ENCODE results near the gene FLNB. TPM values are rescaled to one million over a fixed set of nuclear protein-coding genes. Genes with fewer than 3 reads are reported as not detected.

The FLNB gene
- total and polyA plus RNA-seq, 10 of the 15 experiments (the other 5 are each of a cell fraction or from before 2014, with no cell fraction given): 13.6 to 51.8 (median 26.4) TPM

DNA sequence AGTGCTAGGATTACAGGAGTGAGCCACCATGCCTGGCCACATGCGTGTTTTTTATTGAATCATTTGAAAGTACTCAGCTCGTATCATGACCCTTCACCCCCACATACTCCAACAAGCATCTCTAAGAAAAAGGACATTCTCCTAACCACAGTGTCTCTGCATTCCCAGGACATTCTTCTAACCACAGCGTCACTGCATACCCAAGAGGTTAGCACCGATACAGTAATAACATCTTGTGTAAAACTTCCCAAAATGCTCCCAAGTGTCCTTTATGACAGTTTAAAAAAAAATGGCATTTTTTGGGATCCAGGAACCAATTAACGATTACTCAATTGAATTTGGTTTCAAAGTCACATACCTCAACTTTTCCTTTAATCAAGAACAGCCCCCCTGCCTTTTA is 39.6 kb downstream of the FLNB start (continued):
- TF ChIP-seq, protein P1, sequence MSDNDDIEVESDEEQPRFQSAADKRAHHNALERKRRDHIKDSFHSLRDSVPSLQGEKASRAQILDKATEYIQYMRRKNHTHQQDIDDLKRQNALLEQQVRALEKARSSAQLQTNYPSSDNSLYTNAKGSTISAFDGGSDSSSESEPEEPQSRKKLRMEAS (IDR thresholded peaks at IDR 0.05; ENCODE audit: low read depth, low read length): no peak
- TF ChIP-seq, protein P2, sequence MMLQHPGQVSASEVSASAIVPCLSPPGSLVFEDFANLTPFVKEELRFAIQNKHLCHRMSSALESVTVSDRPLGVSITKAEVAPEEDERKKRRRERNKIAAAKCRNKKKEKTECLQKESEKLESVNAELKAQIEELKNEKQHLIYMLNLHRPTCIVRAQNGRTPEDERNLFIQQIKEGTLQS (IDR thresholded peaks at IDR 0.05; ENCODE audit: borderline replicate concordance, extremely low read depth, low read depth, low read length): no peak
- TF ChIP-seq ZBED1 (IDR thresholded peaks at IDR 0.05; ENCODE audit: borderline replicate concordance): no peak
- TF ChIP-seq TCF7 (IDR thresholded peaks at IDR 0.05; ENCODE audit: borderline replicate concordance): no peak
- no peak for TF ChIP-seq RCOR1 (conservative IDR thresholded peaks at IDR 0.05; ENCODE audit: low read depth, low read length)
- TF ChIP-seq MXI1 (IDR thresholded peaks at IDR 0.05; ENCODE audit: low read depth, low read length): no peak
- no peak for TF ChIP-seq NBN (IDR thresholded peaks at IDR 0.05)

DNA sequence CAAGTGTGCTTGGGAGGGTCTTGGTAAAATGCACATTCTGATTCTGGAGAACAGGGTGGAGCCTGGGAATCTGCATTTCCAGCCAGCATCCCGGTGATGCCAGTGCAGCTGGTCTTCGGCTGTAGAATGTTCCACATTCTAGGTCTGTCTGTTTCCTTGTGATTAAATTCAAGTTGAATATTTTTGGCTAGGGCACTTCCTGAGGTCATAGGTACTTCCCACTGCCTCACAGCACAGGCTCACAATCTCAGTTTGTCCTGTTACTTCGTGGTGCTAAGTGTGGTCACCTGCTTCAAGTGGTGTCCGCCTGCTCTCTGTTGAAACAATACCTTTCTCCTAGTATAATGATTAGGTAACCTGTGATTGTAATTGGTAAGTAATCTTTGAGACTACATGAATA is 40.1 kb downstream of the FLNB start:
- Histone ChIP-seq H4K20me1 (ENCODE audit: control insufficient read depth, insufficient read depth) (peaks cover 13% of the 10 kb centered on the region), H3K4me2 (ENCODE audit: control insufficient read depth, insufficient read depth) (no peak overlapping the region), H3K79me2 (ENCODE audit: control insufficient read depth, insufficient read depth, low read length) (peaks cover under 1% of the 10 kb centered on the region; the same call in 1 of the 2 replicates), H3K4me3 (no peak overlapping the region), H3K9ac (ENCODE audit: control insufficient read depth, insufficient read depth, low read length) (no peak overlapping the region), H2AFZ (ENCODE audit: control insufficient read depth, low read depth, low read length) (no peak overlapping the region), H3K4me1 (ENCODE audit: control insufficient read depth, insufficient read depth, low read length) (peaks cover 8% of the 10 kb centered on the region), H3K27me3 (replicated peaks in 1 of 2; ENCODE audit: control insufficient read depth in 2 of 2, insufficient read depth in 2 of 2, low read length in 1 of 2) (no peaks in the 10 kb centered on the region), H3K9me3 (replicated peaks; ENCODE audit: control insufficient read depth, insufficient read depth, low read length) (no peaks in the 10 kb centered on the region), H3K27ac (ENCODE audit: control insufficient read depth, insufficient read depth) (no peak overlapping the region), H3K36me3 (ENCODE audit: control insufficient read depth in 2 of 2, insufficient read depth in 2 of 2, low read length in 1 of 2) (no peaks in the 10 kb centered on the region)
- CTCF ChIA-PET: interaction anchor here (1.0 to 2.1 kb wide), 4 partner anchors 25 to 43 kb away, joined by 3 to 7 read pairs (median 4); no protein-coding TSS in a partner anchor
- intact Hi-C loops (cut with micrococcal nuclease; ENCODE audit: unreplicated experiment): no loop called here
- ATAC-seq (peak; percentile 78), DNase-seq (ENCODE audit: low read depth, low spot score) (no peak), FAIRE-seq (no peak)
- WGBS (ENCODE audit: insufficient coverage, insufficient replicate concordance, low lambda C conversion rate, missing lambda C conversion rate): 59% methylated on average over 4 of the region's 4 CpGs
- BruUV-seq (replicated peaks): no TSS peak
- RAD21 ChIA-PET (ENCODE audit: unreplicated experiment): interaction anchor here (2.3 kb wide), 1 partner anchor 39 kb away, joined by 7 read pairs; the partner anchor contains the start of gene FLNB
- in situ Hi-C loops (cut with MboI): no loop called here
- POLR2A ChIA-PET: interaction anchor here (1.2 to 2.4 kb wide), 4 partner anchors 9 to 28 kb away, joined by 3 to 6 read pairs (median 5); no protein-coding TSS in a partner anchor
- SMC1A ChIA-PET (ENCODE audit: uncharacterized antibody, unreplicated experiment): interaction anchor here (4.2 to 5.3 kb wide), 2 partner anchors 11 to 25 kb away, joined by 17 read pairs; no protein-coding TSS in a partner anchor
- TF ChIP-seq HDAC2 (IDR thresholded peaks at IDR 0.05) (no peak), JUND (IDR thresholded peaks at IDR 0.05; ENCODE audit: low read depth, low read length) (no peak), HDGF (IDR thresholded peaks at IDR 0.05) (no peak), BHLHE40 (IDR thresholded peaks at IDR 0.05; ENCODE audit: borderline replicate concordance in 1 of 2, low read depth in 2 of 2, low read length in 1 of 2) (peak in 1 of 2 experiments; percentile 11; a peak in 1 of 4 replicates), MEF2A (IDR thresholded peaks at IDR 0.05; ENCODE audit: insufficient read depth, low read depth, low read length) (no peak), NR2C1 (IDR thresholded peaks at IDR 0.05) (no peak), ZSCAN29 (IDR thresholded peaks at IDR 0.05) (no peak)
- TF ChIP-seq, protein P3, sequence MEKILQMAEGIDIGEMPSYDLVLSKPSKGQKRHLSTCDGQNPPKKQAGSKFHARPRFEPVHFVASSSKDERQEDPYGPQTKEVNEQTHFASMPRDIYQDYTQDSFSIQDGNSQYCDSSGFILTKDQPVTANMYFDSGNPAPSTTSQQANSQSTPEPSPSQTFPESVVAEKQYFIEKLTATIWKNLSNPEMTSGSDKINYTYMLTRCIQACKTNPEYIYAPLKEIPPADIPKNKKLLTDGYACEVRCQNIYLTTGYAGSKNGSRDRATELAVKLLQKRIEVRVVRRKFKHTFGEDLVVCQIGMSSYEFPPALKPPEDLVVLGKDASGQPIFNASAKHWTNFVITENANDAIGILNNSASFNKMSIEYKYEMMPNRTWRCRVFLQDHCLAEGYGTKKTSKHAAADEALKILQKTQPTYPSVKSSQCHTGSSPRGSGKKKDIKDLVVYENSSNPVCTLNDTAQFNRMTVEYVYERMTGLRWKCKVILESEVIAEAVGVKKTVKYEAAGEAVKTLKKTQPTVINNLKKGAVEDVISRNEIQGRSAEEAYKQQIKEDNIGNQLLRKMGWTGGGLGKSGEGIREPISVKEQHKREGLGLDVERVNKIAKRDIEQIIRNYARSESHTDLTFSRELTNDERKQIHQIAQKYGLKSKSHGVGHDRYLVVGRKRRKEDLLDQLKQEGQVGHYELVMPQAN (conservative IDR thresholded peaks at IDR 0.05): no peak
- TF ChIP-seq, protein P4, sequence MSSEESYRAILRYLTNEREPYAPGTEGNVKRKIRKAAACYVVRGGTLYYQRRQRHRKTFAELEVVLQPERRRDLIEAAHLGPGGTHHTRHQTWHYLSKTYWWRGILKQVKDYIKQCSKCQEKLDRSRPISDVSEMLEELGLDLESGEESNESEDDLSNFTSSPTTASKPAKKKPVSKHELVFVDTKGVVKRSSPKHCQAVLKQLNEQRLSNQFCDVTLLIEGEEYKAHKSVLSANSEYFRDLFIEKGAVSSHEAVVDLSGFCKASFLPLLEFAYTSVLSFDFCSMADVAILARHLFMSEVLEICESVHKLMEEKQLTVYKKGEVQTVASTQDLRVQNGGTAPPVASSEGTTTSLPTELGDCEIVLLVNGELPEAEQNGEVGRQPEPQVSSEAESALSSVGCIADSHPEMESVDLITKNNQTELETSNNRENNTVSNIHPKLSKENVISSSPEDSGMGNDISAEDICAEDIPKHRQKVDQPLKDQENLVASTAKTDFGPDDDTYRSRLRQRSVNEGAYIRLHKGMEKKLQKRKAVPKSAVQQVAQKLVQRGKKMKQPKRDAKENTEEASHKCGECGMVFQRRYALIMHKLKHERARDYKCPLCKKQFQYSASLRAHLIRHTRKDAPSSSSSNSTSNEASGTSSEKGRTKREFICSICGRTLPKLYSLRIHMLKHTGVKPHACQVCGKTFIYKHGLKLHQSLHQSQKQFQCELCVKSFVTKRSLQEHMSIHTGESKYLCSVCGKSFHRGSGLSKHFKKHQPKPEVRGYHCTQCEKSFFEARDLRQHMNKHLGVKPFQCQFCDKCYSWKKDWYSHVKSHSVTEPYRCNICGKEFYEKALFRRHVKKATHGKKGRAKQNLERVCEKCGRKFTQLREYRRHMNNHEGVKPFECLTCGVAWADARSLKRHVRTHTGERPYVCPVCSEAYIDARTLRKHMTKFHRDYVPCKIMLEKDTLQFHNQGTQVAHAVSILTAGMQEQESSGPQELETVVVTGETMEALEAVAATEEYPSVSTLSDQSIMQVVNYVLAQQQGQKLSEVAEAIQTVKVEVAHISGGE (CRISPR knock-in tag; IDR thresholded peaks at IDR 0.05): no peak
- TF ChIP-seq, protein P5, sequence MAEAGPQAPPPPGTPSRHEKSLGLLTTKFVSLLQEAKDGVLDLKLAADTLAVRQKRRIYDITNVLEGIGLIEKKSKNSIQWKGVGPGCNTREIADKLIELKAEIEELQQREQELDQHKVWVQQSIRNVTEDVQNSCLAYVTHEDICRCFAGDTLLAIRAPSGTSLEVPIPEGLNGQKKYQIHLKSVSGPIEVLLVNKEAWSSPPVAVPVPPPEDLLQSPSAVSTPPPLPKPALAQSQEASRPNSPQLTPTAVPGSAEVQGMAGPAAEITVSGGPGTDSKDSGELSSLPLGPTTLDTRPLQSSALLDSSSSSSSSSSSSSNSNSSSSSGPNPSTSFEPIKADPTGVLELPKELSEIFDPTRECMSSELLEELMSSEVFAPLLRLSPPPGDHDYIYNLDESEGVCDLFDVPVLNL (IDR thresholded peaks at IDR 0.05; ENCODE audit: low read depth, low read length): no peak

Measured in GM12878 (cell line).